Karpas-422 (cell line): ENCODE measurements around the gene GPR162. TPM values are rescaled to one million over a fixed set of nuclear protein-coding genes. Genes with fewer than 3 reads are reported as not detected.

Experiments used
- DNase-seq: peaks from one replicate; pipeline ENCODE4 v3.0.0-alpha.2; 2015
- H2AFZ ChIP-seq: fragments of 200-600 bp; sonication (generic); 2 replicates; pipeline ENCODE4 v1.6.1; 2014; ENCODE audit warnings: antibody characterized with exemption, low read length, mixed read lengths
- H3K27ac ChIP-seq: fragments of 200-600 bp; sonication (generic); 2 replicates; pipeline ENCODE4 v1.5.1; 2014; ENCODE audit warnings: mild to moderate bottlenecking, low read length, moderate library complexity
- H3K27me3 ChIP-seq: fragments of 200-600 bp; sonication (generic); 2 replicates; pipeline ENCODE4 v1.6.1; 2014; ENCODE audit warnings: low read length, mixed read lengths
- H3K36me3 ChIP-seq: fragments of 200-600 bp; sonication (generic); 2 replicates; pipeline ENCODE4 v1.6.1; 2014; ENCODE audit warnings: low read length, mixed read lengths; ENCODE audit not compliant: insufficient read depth
- H3K4me1 ChIP-seq: fragments of 200-600 bp; sonication (generic); 2 replicates; pipeline ENCODE4 v1.6.1; 2014; ENCODE audit warnings: mild to moderate bottlenecking, low read length, mixed read lengths
- H3K4me2 ChIP-seq: fragments of 200-600 bp; sonication (generic); 2 replicates; pipeline ENCODE4 v1.6.1; 2014; ENCODE audit warnings: low read length, low read depth, mild to moderate bottlenecking; ENCODE audit not compliant: poor library complexity, severe bottlenecking
- H3K4me3 ChIP-seq: fragments of 200-600 bp; sonication (generic); 2 replicates; pipeline ENCODE4 v1.5.1; 2014; ENCODE audit warnings: mild to moderate bottlenecking, antibody characterized with exemption, low read length, mixed read lengths
- H3K79me2 ChIP-seq: fragments of 200-600 bp; sonication (generic); 2 replicates; pipeline ENCODE4 v1.6.1; 2014; ENCODE audit warnings: mild to moderate bottlenecking, low read length, mixed read lengths
- H3K9ac ChIP-seq: fragments of 200-600 bp; sonication (generic); 2 replicates; pipeline ENCODE4 v1.6.0; 2014; ENCODE audit warnings: low read length
- H3K9me2 ChIP-seq: fragments of 200-600 bp; sonication (generic), shearing (Covaris generic); replicated peaks from 2 replicates; pipeline ENCODE4 v1.6.0; 2014; ENCODE audit warnings: mild to moderate bottlenecking, low read length, moderate library complexity; ENCODE audit not compliant: insufficient read depth
- H3K9me3 ChIP-seq: fragments of 300-700, 200-600 bp; sonication (generic); 2 replicates; pipeline ENCODE4 v1.6.1; 2014; ENCODE audit warnings: low read length, mixed read lengths
- H4K20me1 ChIP-seq: fragments of 200-600 bp; sonication (generic); 2 replicates; pipeline ENCODE4 v1.6.1; 2014; ENCODE audit warnings: mild to moderate bottlenecking, antibody characterized with exemption, low read length, low read depth; ENCODE audit not compliant: insufficient read depth
- total RNA-seq: library from RNA; depleted of rRNA; stranded (reverse); fragments of >200 nt; shearing (Covaris generic); gene quantifications from 2 replicates; pipeline ENCODE4 v1.2.3, GENCODE V29; 2014; ENCODE audit warnings: low replicate concordance

The GPR162 gene
- total RNA-seq, 1 experiment from 2014 or later: not detected

DNA sequence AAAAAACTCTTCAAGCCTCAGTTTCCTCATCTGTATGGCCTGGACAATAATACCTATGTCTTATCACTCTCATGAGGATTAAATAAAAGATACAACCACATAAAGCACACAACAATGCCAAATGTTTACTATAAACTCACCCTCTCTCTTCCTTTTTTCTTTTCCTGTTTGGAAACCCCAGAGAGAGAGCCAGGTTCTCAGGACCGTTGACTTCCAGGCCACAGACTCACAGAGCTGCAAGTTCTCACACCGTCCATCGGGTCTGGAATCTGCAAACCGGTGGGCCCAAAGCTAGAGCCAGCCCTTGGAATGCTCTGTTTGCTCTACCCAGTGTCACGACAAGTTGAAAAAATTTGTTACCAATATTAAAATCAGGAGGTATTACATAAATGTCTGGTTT, 36.9 kb upstream of the GPR162 start:
- H3K36me3 ChIP-seq: no peaks in the 10 kb centered on the region
- no peaks in the 10 kb centered on the region for H3K4me1 ChIP-seq
- H2AFZ ChIP-seq: no peak overlapping the region
- no peaks in the 10 kb centered on the region for H3K9me2 ChIP-seq
- no peak for DNase-seq
- H3K9ac ChIP-seq: no peak overlapping the region
- H3K27me3 ChIP-seq: no peaks in the 10 kb centered on the region
- H3K79me2 ChIP-seq: no peaks in the 10 kb centered on the region
- H3K9me3 ChIP-seq: no peaks in the 10 kb centered on the region
- H4K20me1 ChIP-seq: no peaks in the 10 kb centered on the region
- no peak overlapping the region for H3K4me3 ChIP-seq
- no peak overlapping the region for H3K4me2 ChIP-seq
- no peak overlapping the region for H3K27ac ChIP-seq

DNA sequence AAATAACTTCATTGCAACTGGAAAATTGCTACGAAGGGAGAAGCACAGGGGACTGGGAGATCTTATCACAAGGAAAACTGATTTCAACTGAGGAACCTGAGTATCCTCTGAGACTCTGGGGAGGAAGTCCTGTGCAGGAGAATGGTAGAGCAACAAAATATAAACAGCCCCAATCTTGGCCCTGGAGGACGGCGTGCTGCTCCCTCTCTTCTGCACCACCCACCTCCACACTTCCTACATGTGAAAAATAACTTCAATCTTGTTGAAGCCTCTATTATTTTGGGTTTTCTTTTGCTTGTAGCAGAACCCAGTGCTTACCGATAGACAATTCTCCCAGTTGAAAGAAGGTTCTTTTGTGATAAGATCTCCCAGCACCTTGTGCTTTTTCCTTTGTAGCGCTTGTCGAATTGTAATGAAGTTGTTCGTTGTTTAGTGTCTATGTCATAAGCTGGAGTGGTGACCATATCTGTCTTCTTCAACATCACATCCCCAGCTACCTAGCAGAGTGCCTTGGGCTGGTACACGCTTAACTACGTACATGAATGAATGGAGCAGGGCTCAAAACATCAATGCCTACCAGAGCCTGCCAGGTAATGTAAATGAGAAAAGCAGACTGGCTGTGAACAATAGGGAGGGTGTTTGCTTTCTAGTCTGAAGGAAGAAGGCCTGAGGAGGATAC, 35.1 kb upstream of the GPR162 start:
- no peak overlapping the region for H3K27ac ChIP-seq
- H3K4me1 ChIP-seq: no peaks in the 10 kb centered on the region
- H3K27me3 ChIP-seq: no peaks in the 10 kb centered on the region
- H3K9me2 ChIP-seq: no peaks in the 10 kb centered on the region
- H3K36me3 ChIP-seq: no peaks in the 10 kb centered on the region
- no peak for DNase-seq
- no peaks in the 10 kb centered on the region for H4K20me1 ChIP-seq
- H3K4me3 ChIP-seq: no peak overlapping the region
- no peak overlapping the region for H3K4me2 ChIP-seq
- no peak overlapping the region for H3K9ac ChIP-seq
- H2AFZ ChIP-seq: no peak overlapping the region
- no peaks in the 10 kb centered on the region for H3K79me2 ChIP-seq
- no peaks in the 10 kb centered on the region for H3K9me3 ChIP-seq

DNA sequence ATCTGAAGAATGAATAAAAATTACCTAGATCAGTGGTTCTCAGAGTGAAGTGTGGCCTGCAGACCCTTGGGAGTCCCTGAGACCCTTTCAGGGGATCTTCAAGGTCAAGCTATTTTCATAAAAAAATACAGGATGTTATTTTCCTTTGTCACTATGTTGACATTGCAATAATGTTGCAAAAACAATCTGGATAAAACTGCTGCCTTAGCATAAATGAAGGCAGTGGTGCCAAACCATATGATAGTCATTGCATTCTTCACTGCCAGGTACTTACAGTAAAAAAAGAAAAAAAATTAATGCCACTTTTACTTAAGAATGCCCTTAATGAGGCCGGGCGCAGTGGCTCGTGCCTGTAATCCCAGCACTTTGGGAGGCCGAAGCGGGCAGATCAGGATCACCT, 34.3 kb upstream of the GPR162 start:
- H3K27ac ChIP-seq: no peak overlapping the region
- H3K36me3 ChIP-seq: no peaks in the 10 kb centered on the region
- H2AFZ ChIP-seq: no peak overlapping the region
- no peaks in the 10 kb centered on the region for H3K27me3 ChIP-seq
- no peaks in the 10 kb centered on the region for H3K79me2 ChIP-seq
- H3K9me2 ChIP-seq: no peaks in the 10 kb centered on the region
- no peaks in the 10 kb centered on the region for H3K9me3 ChIP-seq
- no peak for DNase-seq
- H3K9ac ChIP-seq: no peak overlapping the region
- no peak overlapping the region for H3K4me3 ChIP-seq
- no peak overlapping the region for H3K4me2 ChIP-seq
- no peaks in the 10 kb centered on the region for H4K20me1 ChIP-seq
- H3K4me1 ChIP-seq: peaks cover 4% of the 10 kb centered on the region

DNA sequence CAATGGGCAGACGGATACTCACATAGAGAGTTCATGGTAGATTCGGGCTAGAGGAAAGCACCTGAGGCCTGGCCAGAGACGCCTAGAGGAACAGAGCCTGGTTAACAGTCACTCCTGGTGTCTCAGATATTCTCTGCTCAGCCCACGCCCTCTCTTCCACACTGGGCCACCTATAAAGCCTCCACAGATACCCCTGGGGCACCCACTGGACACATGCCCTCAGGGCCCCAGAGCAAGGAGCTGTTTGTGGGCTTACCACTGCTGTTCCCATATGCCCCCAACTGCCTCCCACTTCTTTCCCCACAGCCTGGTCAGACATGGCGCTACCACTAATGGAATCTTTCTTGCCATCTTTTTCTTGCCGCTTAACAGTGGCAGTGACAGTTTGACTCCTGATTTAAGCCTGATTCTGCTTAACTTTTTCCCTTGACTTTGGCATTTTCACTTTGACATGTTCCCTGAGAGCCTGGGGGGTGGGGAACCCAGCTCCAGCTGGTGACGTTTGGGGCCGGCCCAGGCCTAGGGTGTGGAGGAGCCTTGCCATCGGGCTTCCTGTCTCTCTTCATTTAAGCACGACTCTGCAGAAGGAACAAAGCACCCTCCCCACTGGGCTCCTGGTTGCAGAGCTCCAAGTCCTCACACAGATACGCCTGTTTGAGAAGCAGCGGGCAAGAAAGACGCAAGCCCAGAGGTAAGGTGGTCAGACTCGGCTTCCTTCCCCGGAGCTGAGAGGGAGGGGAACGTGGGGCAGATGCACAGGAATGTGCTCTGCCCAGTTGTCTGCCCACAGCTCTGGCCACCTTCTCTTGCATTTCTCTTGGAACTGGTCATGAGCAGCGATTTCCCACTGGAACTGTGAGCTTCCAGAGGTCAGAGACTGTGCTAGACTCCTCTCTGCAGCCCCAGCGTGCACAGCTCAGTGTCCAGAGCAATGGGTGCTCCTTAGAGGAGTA, 32.4 kb upstream of the GPR162 start, which contains the start of gene CD4:
TSS of gene CD4 (plus strand) at position 557 of the 953 bp plus-strand sequence. CDS start 10,611 bp downstream, outside the sequence.
- Histone ChIP-seq H4K20me1 (no peaks in the 10 kb centered on the region), H3K4me1 (peaks cover 13% of the 10 kb centered on the region), H3K9me2 (no peaks in the 10 kb centered on the region), H3K9ac (no peak within 1 kb of the TSS), H3K4me3 (no peak within 1 kb of the TSS), H3K79me2 (no peaks in the 10 kb centered on the region), H2AFZ (no peak within 1 kb of the TSS), H3K9me3 (no peaks in the 10 kb centered on the region), H3K36me3 (no peaks in the 10 kb centered on the region), H3K27me3 (no peaks in the 10 kb centered on the region), H3K4me2 (no peak within 1 kb of the TSS), H3K27ac (no peak within 1 kb of the TSS)
- DNase-seq: no peak

DNA sequence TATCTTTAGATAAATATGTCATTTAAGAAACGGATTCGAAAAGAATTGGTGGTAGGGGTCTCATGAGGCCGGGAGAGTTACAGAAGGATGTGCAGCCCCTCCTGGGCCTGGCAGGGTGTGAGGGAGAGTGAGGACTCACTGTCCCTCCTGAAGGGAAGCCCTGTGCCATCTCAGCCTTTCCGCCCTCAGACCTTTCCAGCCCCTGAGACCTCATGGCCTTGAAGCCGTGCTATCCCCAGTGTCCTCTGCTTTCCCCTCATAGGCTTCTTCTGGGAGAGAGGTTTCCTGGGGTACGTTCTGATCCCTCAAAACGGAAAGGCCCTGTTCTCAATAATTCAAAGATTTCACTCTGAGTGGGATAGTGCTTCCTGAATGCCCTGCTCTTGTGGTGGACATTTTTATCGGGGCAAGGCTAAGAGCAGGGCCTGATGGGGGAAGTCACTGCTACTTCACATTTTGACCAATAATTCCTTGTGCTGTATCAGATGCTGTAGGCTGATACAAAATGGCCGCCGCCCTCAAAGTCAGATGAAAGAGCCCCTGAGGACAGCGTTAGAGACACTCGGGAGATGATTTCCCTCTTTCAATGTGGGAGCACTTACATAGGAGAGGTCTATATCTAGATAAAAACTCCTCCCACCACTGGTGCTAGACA, 31.0 kb upstream of the GPR162 start:
- no peaks in the 10 kb centered on the region for H3K36me3 ChIP-seq
- no peaks in the 10 kb centered on the region for H4K20me1 ChIP-seq
- H3K9me2 ChIP-seq: no peaks in the 10 kb centered on the region
- H3K4me3 ChIP-seq: no peak overlapping the region
- no peak for DNase-seq
- H3K27ac ChIP-seq: no peak overlapping the region
- H2AFZ ChIP-seq: no peak overlapping the region
- H3K27me3 ChIP-seq: no peaks in the 10 kb centered on the region
- no peak overlapping the region for H3K9ac ChIP-seq
- peaks cover 13% of the 10 kb centered on the region for H3K4me1 ChIP-seq
- H3K4me2 ChIP-seq: no peak overlapping the region
- no peaks in the 10 kb centered on the region for H3K9me3 ChIP-seq
- no peaks in the 10 kb centered on the region for H3K79me2 ChIP-seq

DNA sequence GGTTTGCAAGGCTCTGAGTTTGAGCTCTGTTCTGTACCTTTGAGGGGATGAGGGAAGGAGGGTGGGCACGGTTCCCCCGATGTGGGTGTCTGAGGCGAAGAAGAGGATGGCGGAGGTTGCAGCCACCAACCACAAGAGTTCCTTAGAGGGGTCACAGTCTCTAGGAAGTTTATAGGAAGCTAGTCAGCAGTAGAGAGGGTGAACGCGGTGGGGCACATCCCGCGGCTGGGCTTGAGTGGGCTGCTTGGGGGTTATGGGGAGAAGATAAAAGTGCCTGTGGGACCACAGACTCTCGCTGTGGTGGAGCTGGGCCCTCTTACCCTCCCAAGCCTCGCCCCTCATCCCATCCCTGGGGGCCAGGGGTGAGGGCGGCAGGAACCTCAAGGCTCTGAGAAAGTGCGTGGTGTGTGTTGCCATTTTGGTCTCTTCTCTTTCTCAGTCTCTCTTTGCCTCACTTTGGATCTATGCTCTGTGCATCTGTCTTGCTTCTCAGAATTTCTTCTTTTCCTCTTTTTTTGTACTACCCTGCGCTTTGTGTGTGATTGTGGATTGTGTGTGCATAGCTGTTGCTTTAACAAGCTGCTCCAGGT, 29.6 kb upstream of the GPR162 start:
- no peaks in the 10 kb centered on the region for H3K27me3 ChIP-seq
- H2AFZ ChIP-seq: peak overlapping the region; percentile 81
- H3K27ac ChIP-seq: no peak overlapping the region
- peak overlapping the region; percentile 18; the same call in 1 of the 2 replicates for H3K9ac ChIP-seq
- DNase-seq: no peak
- peak overlapping the region; percentile 30 for H3K4me2 ChIP-seq
- no peaks in the 10 kb centered on the region for H3K9me2 ChIP-seq
- no peaks in the 10 kb centered on the region for H3K9me3 ChIP-seq
- H3K4me1 ChIP-seq: peaks cover 13% of the 10 kb centered on the region
- no peaks in the 10 kb centered on the region for H3K36me3 ChIP-seq
- H4K20me1 ChIP-seq: no peaks in the 10 kb centered on the region
- no peaks in the 10 kb centered on the region for H3K79me2 ChIP-seq
- H3K4me3 ChIP-seq: no peak overlapping the region

DNA sequence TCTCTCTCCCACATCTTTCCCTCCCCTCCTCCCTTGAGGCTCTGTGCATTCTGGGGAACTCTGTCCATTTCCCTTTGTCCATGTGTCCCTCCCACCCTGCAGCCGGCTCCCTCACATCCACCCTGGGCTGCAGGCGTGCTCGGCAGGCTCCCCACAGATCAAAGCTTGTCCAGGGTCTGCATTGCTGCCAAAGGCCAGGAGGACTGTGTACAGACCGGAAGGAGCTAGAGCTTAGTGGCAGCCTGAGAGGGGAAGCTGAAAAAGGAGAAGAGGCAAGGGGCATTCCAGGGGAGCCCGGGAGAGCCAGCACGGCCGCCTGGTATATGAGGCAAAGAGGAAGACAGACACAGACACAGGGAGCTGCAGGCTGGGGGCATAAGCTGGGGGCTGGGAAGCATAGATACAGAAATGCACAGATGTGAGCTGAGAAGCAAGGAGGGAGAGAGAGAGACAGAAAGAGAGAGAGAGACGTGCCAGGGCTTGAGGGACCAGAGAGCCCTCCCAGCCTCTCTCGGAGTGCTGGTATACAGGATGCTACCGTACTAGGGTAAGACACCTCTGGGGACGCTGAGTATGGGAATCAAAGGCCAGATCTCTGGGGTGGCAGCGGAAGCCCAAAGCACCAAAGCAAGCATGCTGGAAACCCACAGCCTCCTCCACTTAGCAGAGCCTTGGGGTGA, 29.0 kb upstream of the GPR162 start:
- Histone ChIP-seq H2AFZ (peak overlapping the region; percentile 81), H3K27ac (no peak overlapping the region), H3K27me3 (no peaks in the 10 kb centered on the region), H3K4me2 (peak overlapping the region; percentile 30), H4K20me1 (no peaks in the 10 kb centered on the region), H3K79me2 (no peaks in the 10 kb centered on the region), H3K4me3 (no peak overlapping the region), H3K9ac (peak overlapping the region; percentile 18; the same call in 1 of the 2 replicates), H3K4me1 (peaks cover 13% of the 10 kb centered on the region), H3K9me2 (no peaks in the 10 kb centered on the region), H3K36me3 (no peaks in the 10 kb centered on the region), H3K9me3 (no peaks in the 10 kb centered on the region)
- DNase-seq: peak; percentile 54
